Measurements from ENCODE around the gene CES1. TPM values are rescaled to one million over a fixed set of nuclear protein-coding genes. Genes with fewer than 3 reads are reported as not detected.

The CES1 gene
- total and polyA plus RNA-seq, 2 of the 8 experiments (the other 6 are each of a cell fraction or from before 2014, with no cell fraction given) = 0.91 to 1.2 TPM

DNA sequence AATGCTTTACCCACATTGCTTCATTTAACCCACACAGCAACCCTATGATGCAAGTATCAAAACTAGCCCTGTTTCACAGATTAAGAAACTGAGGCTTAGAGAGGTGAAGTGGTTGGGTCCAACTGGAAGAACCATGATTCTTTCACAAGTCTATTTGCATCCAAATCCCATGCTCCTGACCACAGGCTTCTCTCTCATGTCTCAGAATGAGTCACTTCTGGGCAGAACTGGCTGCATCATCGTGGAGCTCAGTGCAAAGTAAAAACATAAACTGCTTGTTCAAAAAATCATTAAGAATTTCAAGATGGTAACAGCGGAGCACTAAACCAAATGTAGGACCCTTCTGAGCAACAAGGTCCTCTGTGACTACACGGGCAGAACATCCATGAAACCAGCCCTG is 20.2 kb upstream of the CES1 start:
- no peak overlapping the region for H4K5ac ChIP-seq (ENCODE audit: insufficient read length, low read depth, low read length)
- no peaks in the 10 kb centered on the region for H3K79me1 ChIP-seq (ENCODE audit: low read depth, low read length)
- no peak overlapping the region for H2BK20ac ChIP-seq (ENCODE audit: low read length)
- no peaks in the 10 kb centered on the region for H3K79me2 ChIP-seq (ENCODE audit: control insufficient read depth in 1 of 2, insufficient read depth in 2 of 2, low read length in 2 of 2)
- FAIRE-seq = peak; percentile 39
- H3K23me2 ChIP-seq (ENCODE audit: low read depth, low read length) = no peaks in the 10 kb centered on the region; the same call in 1 of the 2 replicates
- H2BK120ac ChIP-seq (replicated peaks; ENCODE audit: low read depth, low read length) = no peak overlapping the region
- no peak overlapping the region for H2BK15ac ChIP-seq (ENCODE audit: low read length)
- no peak overlapping the region for H3K23ac ChIP-seq (ENCODE audit: insufficient read length)
- H2AFZ ChIP-seq (ENCODE audit: low read length) = no peak overlapping the region
- H3K36me3 ChIP-seq (ENCODE audit: control insufficient read depth in 2 of 4, insufficient read depth in 4 of 4, low read length in 3 of 4) = no peaks in the 10 kb centered on the region
- no peak overlapping the region for H3K4me2 ChIP-seq (ENCODE audit: insufficient read depth in 1 of 2, low read depth in 2 of 2, low read length in 2 of 2)
- no peak overlapping the region for H3K56ac ChIP-seq (replicated peaks; ENCODE audit: insufficient read length, low read depth, low read length)
- no peak overlapping the region for H3K14ac ChIP-seq (ENCODE audit: insufficient read length)
- no peak overlapping the region for H3K18ac ChIP-seq (ENCODE audit: extremely low read depth, low read length)
- ChIA-PET POLR2A (ENCODE audit: partially characterized antibody) (no interaction called here), CTCF (ENCODE audit: partially characterized antibody) (no interaction called here)
- no peak overlapping the region for H3K9ac ChIP-seq (replicated peaks in 1 of 4; ENCODE audit: extremely low read depth in 1 of 4, low read depth in 3 of 4, low read length in 3 of 4)
- H2BK5ac ChIP-seq (ENCODE audit: low read depth, low read length) = no peak overlapping the region
- no peak overlapping the region for H4K91ac ChIP-seq (replicated peaks; ENCODE audit: insufficient read length, low read length)
- H3K27me3 ChIP-seq (replicated peaks in 1 of 4; ENCODE audit: control insufficient read depth in 3 of 4, extremely low read depth in 1 of 4, insufficient read depth in 3 of 4, low read length in 3 of 4) = no peaks in the 10 kb centered on the region
- no peak overlapping the region for H2BK12ac ChIP-seq (ENCODE audit: low read depth, low read length)
- no peak for TF ChIP-seq CTCF (IDR thresholded peaks at IDR 0.05; ENCODE audit: control extremely low read depth in 1 of 3, insufficient read depth in 1 of 3, low read depth in 1 of 3, low read length in 3 of 3)
- no peak overlapping the region for H3K27ac ChIP-seq (ENCODE audit: low read depth, low read length)
- H3K9me3 ChIP-seq (ENCODE audit: insufficient read depth in 2 of 2, low read depth in 1 of 2, low read length in 1 of 2) = no peaks in the 10 kb centered on the region
- H4K20me1 ChIP-seq (replicated peaks in 1 of 2; ENCODE audit: control insufficient read depth in 1 of 2, insufficient read depth in 2 of 2, low read length in 2 of 2) = no peaks in the 10 kb centered on the region
- no peak for DNase-seq (ENCODE audit: low read depth in 1 of 2, low spot score in 2 of 2)
- H4K8ac ChIP-seq (ENCODE audit: extremely low read depth, insufficient read depth, low read length) = no peak overlapping the region
- 96% methylated on average over 3 of the region's 3 CpGs; no CpG with 5 or more reads in 1 of the 2 experiments for WGBS, 2 experiments (ENCODE audit: extremely low coverage in 1 of 2, insufficient coverage in 1 of 2, insufficient read length in 1 of 2, insufficient replicate concordance in 2 of 2, low coverage in 1 of 2, low lambda C conversion rate in 2 of 2, missing lambda C conversion rate in 1 of 2)
- no peak overlapping the region for H3K4me3 ChIP-seq (ENCODE audit: extremely low read depth in 1 of 4, insufficient read depth in 2 of 4, low read depth in 3 of 4, low read length in 4 of 4)
- no peak overlapping the region for H2AK5ac ChIP-seq (ENCODE audit: low read depth, low read length)
- no peaks in the 10 kb centered on the region for H3K4me1 ChIP-seq (replicated peaks in 1 of 4; ENCODE audit: control insufficient read depth in 3 of 4, insufficient read depth in 4 of 4, low read length in 3 of 4)
- H3K4ac ChIP-seq (replicated peaks; ENCODE audit: insufficient read length, low read depth, low read length) = no peak overlapping the region

Data from H1 (cell line).